ENCODE results near the gene PPIE. TPM values are rescaled to one million over a fixed set of nuclear protein-coding genes. Genes with fewer than 3 reads are reported as not detected.

The PPIE gene
- total and polyA plus RNA-seq, 7 donors: 23.5 to 53.2 (median 34.3) TPM

GRCh38 chr1:39701049-39701439, 37.6 kb upstream of the PPIE start:
- intact Hi-C loops (cut with DNase I): no loop called here
- H3K36me3 ChIP-seq (ENCODE audit: insufficient read depth in 1 of 2, low read depth in 1 of 2): no peaks in the 10 kb centered on the region
- H3K4me1 ChIP-seq: peaks cover 9% of the 10 kb centered on the region
- H3K9me3 ChIP-seq: no peaks in the 10 kb centered on the region
- WGBS, 3 donors: 25 to 28% (median 27%) methylated on average over 12 of the region's 12 CpGs
- no peak overlapping the region for H3K4me3 ChIP-seq
- H3K27me3 ChIP-seq (ENCODE audit: insufficient read depth in 3 of 3, low read length in 2 of 3): no peaks in the 10 kb centered on the region
- ATAC-seq (no peak), DNase-seq (no peak)
- no peak overlapping the region for H3K27ac ChIP-seq
- TF ChIP-seq CTCF (IDR thresholded peaks at IDR 0.05): no peak

GRCh38 chr1:39704757-39705156, 33.9 kb upstream of the PPIE start:
- Histone ChIP-seq H3K4me1 (peaks cover 6% of the 10 kb centered on the region), H3K9me3 (no peaks in the 10 kb centered on the region), H3K36me3 (ENCODE audit: insufficient read depth in 1 of 2, low read depth in 1 of 2) (no peaks in the 10 kb centered on the region), H3K27me3 (ENCODE audit: insufficient read depth in 3 of 3, low read length in 2 of 3) (no peaks in the 10 kb centered on the region), H3K4me3 (no peak overlapping the region), H3K27ac (no peak overlapping the region)
- no peak for DNase-seq
- 96 to 100% (median 96%) methylated on average over 1 of the region's 1 CpG for WGBS, 3 donors
- ATAC-seq: no peak
- intact Hi-C loops (cut with DNase I): no loop called here
- TF ChIP-seq CTCF (IDR thresholded peaks at IDR 0.05): no peak

GRCh38 chr1:39707506-39707905, 31.2 kb upstream of the PPIE start:
- Histone ChIP-seq H3K9me3 (no peaks in the 10 kb centered on the region), H3K36me3 (ENCODE audit: insufficient read depth in 1 of 2, low read depth in 1 of 2) (no peaks in the 10 kb centered on the region), H3K4me3 (no peak overlapping the region), H3K4me1 (peaks cover 6% of the 10 kb centered on the region), H3K27me3 (ENCODE audit: insufficient read depth in 3 of 3, low read length in 2 of 3) (no peaks in the 10 kb centered on the region), H3K27ac (no peak overlapping the region)
- ATAC-seq (no peak), DNase-seq (no peak)
- WGBS, 3 donors: 90 to 94% (median 92%) methylated on average over 4 of the region's 4 CpGs
- intact Hi-C loops (cut with DNase I): no loop called here
- no peak for TF ChIP-seq CTCF (IDR thresholded peaks at IDR 0.05)

GRCh38 chr1:39711104-39711965, 27.3 kb upstream of the PPIE start:
- Histone ChIP-seq H3K9me3 (no peaks in the 10 kb centered on the region), H3K27me3 (ENCODE audit: insufficient read depth in 3 of 3, low read length in 2 of 3) (no peaks in the 10 kb centered on the region), H3K4me3 (no peak overlapping the region), H3K27ac (no peak overlapping the region), H3K4me1 (no peaks in the 10 kb centered on the region), H3K36me3 (ENCODE audit: insufficient read depth in 1 of 2, low read depth in 1 of 2) (no peaks in the 10 kb centered on the region)
- no peak for DNase-seq
- ATAC-seq: no peak
- intact Hi-C loops (cut with DNase I): no loop called here
- TF ChIP-seq CTCF (IDR thresholded peaks at IDR 0.05): no peak
- 75 to 79% (median 77%) methylated on average over 12 of the region's 12 CpGs for WGBS, 3 donors

GRCh38 chr1:39711966-39712340, 26.7 kb upstream of the PPIE start:
- TF ChIP-seq CTCF (IDR thresholded peaks at IDR 0.05): no peak
- no peaks in the 10 kb centered on the region for H3K9me3 ChIP-seq
- intact Hi-C loops (cut with DNase I): no loop called here
- ATAC-seq: no peak
- H3K36me3 ChIP-seq (ENCODE audit: insufficient read depth in 1 of 2, low read depth in 1 of 2): no peaks in the 10 kb centered on the region
- no peaks in the 10 kb centered on the region for H3K4me1 ChIP-seq
- H3K27ac ChIP-seq: no peak overlapping the region
- WGBS, 3 donors: 77 to 80% (median 77%) methylated on average over 6 of the region's 6 CpGs
- H3K4me3 ChIP-seq: no peak overlapping the region
- H3K27me3 ChIP-seq (ENCODE audit: insufficient read depth in 3 of 3, low read length in 2 of 3): no peaks in the 10 kb centered on the region
- no peak for DNase-seq

All from psoas muscle (tissue), 8 donors.